Amniotic stem cell (primary cell): ENCODE measurements around the gene FADS2.

Experiments
- DNase-seq: peaks from one replicate; lab custom pipeline; 2025; lab: John Stamatoyannopoulos, UW

The FADS2 gene

GRCh38 chr11:61795876-61796526 lies 32.1 kb upstream of the FADS2 start:
- DNase-seq = no peak

GRCh38 chr11:61797263-61797944 lies 30.7 kb upstream of the FADS2 start:
- DNase-seq = peak; percentile 61

- no peak for DNase-seq
Observed at GRCh38 chr11:61799665-61800284, 28.3 kb upstream of the FADS2 start.

GRCh38 chr11:61800331-61801281 lies 27.5 kb upstream of the FADS2 start:
- no peak for DNase-seq

- no peak for DNase-seq
Observed at GRCh38 chr11:61802605-61803004, 25.5 kb upstream of the FADS2 start.

GRCh38 chr11:61803889-61804647 lies 24.0 kb upstream of the FADS2 start:
- no peak for DNase-seq

- DNase-seq = no peak
Observed at GRCh38 chr11:61805146-61805545, 23.0 kb upstream of the FADS2 start.

- DNase-seq = no peak
Observed at GRCh38 chr11:61806785-61807184, 21.3 kb upstream of the FADS2 start.

GRCh38 chr11:61810671-61811175 lies 17.4 kb upstream of the FADS2 start:
- no peak for DNase-seq

GRCh38 chr11:61811831-61812230 lies 16.3 kb upstream of the FADS2 start:
- no peak for DNase-seq

- DNase-seq = no peak
Observed at GRCh38 chr11:61812736-61813411, 15.2 kb upstream of the FADS2 start.

GRCh38 chr11:61814247-61814957 lies 13.7 kb upstream of the FADS2 start:
- DNase-seq = no peak

GRCh38 chr11:61814958-61815789 lies 12.9 kb upstream of the FADS2 start:
- DNase-seq = peak; percentile 65

- no peak for DNase-seq
Observed at GRCh38 chr11:61815790-61816735, 12.0 kb upstream of the FADS2 start.

GRCh38 chr11:61816736-61817455 lies 11.2 kb upstream of the FADS2 start, which contains the start of gene FADS1:
Gene FADS1, minus strand, starts transcription at chr11:61817003. Its CDS starts 74 bp downstream, at chr11:61816929.
- DNase-seq = peak; percentile 94

GRCh38 chr11:61817471-61818202 lies 10.5 kb upstream of the FADS2 start:
- no peak for DNase-seq
